GM18867 (cell line): Measurements from ENCODE around the gene DNAJC5G.

Source experiments
- ATAC-seq: cut with Tn5 transposase; IDR thresholded peaks from one replicate; pipeline ENCODE4 v1.9.1; 2021; ENCODE audit warnings: mild to moderate bottlenecking, moderate library complexity; ENCODE audit not compliant: unreplicated experiment

DNAJC5G gene, protein sequence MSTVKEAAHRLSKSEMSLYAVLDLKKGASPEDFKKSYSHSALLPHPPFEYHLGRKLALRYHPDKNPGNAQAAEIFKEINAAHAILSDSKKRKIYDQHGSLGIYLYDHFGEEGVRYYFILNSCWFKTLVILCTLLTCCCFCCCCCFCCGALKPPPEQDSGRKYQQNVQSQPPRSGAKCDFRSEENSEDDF

DNA sequence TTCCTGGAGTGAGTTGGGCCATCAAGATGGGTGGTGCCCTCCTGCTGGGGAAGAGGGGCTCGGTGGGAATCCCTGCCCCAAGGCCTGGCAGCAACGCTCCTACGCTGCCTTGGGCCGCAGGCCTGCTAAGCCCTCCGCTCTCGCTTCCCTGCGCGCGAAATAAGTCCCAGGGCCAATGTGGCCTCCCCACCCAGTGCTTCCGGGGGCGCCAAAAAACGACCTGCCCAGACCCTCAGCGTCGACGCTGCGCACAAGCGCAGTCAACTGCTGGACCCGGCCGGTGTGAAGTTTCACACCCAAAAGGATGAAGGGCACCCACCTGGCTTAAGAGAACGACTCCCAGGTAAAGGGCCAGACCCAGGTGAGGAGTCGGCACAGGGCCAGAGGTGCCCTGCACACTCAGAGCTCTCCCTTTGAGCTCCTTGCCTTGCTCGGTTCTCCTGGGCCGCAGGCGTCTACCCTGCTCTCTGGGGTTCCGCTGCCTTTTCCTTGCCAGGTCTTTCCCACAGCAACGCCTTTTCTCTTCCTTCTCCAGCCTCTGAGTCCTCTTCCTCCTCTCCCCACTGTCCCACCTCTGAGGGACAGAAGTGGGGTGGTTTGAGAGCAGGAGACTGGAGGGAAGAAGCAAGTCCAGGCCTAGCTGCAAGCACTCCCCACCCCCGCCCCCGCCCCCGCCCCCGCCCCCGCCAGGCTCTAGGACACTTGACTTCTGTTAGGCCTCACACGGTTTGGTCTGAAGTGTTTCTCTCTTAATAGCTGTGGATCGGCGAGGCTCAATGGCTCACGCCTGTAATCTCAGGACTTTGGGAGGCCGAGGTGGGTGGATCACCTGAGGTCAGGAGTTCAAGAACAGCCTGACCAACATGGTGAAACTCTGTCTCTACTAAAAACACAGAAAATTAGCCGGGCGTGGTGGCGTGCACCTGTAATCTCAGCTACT, at the start of gene DNAJC5G:
Gene DNAJC5G (plus strand): TSS at position 223 of the 940 bp plus-strand sequence. CDS start 1,296 bp downstream, outside the sequence.
- ATAC-seq, result no peak

DNA sequence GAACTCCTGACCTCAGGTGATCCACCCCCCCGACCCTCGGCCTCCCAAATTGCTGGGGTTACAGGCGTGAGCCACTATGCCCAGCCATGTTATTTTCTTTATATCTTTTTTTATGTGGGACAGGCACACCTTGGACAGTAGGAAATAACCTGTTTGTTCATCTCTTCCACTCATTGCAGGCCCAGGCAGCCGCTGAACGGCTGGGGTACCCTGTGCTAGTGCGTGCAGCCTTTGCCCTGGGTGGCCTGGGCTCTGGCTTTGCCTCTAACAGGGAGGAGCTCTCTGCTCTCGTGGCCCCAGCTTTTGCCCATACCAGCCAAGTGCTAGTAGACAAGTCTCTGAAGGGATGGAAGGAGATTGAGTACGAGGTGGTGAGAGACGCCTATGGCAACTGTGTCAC, 49.7 kb upstream of the DNAJC5G start:
- no peak for ATAC-seq

DNA sequence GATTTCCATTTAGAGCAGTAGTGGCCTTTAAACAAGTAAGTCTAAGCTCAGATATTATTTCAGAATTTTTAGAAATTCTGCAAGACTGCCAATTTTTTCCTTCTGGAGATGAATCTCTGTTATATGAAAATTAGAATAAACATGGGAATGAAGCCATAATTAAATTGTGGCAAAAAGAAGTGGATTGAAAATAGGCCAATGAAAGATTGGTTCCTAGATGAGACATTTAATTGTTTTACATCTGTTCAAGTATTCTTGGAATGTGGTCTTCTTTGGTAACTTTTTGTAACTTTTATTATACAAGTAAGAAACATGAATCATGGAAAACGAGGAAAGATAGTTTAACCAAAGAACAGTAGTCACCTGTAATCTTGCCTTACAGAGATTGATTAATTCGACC, 47.7 kb upstream of the DNAJC5G start:
- ATAC-seq, result no peak

DNA sequence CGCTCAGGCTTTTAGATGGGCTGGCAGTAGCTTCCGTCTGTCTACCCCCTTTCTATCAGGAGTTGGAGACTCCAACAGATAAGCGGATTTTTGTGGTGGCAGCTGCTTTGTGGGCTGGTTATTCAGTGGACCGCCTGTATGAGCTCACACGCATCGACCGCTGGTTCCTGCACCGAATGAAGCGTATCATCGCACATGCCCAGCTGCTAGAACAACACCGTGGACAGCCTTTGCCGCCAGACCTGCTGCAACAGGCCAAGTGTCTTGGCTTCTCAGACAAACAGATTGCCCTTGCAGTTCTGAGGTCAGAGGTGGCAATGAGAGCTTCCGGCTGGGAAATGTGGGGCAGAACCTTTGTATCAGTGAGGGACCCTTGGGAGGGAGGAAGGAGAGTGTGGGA, 43.3 kb upstream of the DNAJC5G start:
- no peak for ATAC-seq

DNA sequence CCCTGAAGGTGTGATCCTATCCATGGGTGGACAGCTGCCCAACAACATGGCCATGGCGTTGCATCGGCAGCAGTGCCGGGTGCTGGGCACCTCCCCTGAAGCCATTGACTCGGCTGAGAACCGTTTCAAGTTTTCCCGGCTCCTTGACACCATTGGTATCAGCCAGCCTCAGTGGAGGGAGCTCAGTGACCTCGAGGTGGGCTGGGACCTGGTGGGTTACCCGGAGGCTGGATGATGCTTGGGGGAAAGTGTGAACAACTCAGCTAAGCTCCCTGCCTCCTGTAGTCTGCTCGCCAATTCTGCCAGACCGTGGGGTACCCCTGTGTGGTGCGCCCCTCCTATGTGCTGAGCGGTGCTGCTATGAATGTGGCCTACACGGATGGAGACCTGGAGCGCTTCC, 41.9 kb upstream of the DNAJC5G start:
- ATAC-seq, result no peak

DNA sequence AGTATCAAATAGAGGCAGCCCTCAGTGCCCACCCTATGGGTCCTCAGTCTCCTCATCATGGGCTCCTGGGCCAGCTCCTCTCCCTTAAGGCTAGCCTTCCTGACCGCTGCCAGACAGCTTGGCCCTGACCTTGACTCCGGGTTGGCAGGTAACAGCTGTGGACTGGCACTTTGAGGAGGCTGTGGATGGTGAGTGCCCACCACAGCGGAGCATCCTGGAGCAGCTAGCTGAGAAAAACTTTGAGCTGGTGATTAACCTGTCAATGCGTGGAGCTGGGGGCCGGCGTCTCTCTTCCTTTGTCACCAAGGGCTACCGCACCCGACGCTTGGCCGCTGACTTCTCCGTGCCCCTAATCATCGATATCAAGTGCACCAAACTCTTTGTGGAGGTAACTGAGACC, 39.1 kb upstream of the DNAJC5G start:
- ATAC-seq, result no peak

DNA sequence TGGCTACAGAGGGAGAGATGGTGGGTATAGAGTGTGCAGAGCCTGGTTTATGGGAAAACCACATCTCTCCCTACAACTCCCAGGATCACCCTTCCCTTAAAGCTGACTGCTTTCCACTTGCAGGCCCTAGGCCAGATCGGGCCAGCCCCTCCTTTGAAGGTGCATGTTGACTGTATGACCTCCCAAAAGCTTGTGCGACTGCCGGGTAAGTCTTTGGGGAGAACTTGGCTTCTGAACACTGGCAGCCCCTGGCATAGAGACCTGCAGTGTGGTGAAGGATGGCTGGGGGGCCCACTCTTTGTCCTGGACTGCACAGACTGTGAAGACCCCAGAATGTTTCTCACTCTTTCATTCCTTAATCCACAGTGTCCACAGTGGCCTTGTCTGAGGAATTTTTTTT, 38.6 kb upstream of the DNAJC5G start:
- no peak for ATAC-seq

DNA sequence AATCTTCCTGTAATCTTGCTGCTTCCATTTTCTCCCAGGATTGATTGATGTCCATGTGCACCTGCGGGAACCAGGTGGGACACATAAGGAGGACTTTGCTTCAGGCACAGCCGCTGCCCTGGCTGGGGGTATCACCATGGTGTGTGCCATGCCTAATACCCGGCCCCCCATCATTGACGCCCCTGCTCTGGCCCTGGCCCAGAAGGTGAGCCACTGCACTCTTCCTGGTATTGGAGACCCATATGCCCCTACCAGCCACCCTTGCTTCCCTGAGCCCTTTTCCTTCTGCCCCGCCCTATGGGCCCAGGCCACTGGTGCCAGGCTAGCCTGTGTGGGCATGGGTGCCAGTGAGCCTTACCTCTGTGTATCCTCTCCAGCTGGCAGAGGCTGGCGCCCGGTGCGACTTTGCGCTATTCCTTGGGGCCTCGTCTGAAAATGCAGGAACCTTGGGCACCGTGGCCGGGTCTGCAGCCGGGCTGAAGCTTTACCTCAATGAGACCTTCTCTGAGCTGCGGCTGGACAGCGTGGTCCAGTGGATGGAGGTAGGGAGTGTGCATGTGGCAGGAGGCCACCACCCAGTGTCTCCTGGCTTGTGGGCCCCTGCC, 37.8 kb upstream of the DNAJC5G start:
- no peak for ATAC-seq

DNA sequence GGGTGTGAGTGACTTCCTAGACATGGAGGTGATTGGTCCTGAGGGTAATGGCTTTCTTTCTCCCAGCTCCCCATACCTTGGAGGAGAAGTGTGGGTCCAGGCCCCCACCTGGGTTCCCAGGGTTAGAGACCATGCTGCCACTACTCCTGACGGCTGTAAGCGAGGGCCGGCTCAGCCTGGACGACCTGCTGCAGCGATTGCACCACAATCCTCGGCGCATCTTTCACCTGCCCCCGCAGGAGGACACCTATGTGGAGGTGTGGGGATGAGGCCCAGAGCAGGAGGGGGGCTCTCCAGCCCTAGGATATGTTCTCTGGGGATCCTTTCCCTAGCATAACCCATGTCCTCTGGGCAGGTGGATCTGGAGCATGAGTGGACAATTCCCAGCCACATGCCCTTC, 36.3 kb upstream of the DNAJC5G start:
- no peak for ATAC-seq

DNA sequence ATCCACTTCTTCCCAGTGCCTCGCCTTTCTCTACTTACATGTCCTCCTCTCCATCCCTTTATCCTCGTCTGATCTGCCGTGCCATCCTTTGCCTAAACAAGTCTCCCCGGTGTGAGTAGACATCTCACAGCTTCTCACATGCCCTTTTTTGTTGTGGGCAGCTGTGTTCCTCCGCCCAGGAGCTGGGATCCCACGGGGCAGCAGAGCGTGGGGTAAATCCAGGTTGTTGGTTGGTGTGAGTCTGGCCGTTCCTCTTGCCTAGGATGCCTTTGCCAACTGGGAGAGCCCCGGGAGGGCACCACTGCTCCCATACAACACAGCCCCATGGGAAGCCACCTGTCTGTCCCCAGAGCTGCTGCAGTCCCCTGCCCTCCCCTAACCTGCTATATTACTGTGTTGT, 34.8 kb upstream of the DNAJC5G start:
- ATAC-seq, result no peak

DNA sequence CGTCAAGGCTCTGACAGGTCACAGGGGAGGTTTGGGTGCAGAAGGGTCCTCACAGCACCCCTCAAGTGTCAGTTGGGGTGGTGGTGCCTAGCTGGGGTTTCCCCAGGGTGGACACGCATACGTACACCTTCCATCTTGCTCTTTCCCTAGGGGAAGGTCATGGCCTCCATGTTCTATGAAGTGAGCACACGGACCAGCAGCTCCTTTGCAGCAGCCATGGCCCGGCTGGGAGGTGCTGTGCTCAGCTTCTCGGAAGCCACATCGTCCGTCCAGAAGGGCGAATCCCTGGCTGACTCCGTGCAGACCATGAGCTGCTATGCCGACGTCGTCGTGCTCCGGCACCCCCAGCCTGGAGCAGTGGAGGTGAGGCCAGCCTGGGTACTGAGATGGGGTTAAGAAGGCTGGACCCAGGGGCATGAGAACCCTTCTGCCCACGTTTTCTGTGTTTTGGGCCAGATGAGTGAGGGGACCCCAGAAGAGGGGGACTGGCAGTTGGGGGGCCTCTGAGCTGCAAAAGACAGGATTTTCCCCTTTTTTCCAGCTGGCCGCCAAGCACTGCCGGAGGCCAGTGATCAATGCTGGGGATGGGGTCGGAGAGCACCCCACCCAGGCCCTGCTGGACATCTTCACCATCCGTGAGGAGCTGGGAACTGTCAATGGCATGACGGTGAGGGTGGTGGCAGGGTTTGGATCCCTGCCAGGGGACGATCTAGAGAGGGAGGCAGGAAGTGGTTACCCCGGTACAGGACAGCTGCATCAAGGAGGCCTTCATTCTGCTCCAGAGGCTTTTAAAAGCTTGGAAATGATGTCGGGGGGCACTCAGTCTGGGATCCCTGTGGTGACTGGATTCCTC, 33.2 kb upstream of the DNAJC5G start:
- no peak for ATAC-seq

DNA sequence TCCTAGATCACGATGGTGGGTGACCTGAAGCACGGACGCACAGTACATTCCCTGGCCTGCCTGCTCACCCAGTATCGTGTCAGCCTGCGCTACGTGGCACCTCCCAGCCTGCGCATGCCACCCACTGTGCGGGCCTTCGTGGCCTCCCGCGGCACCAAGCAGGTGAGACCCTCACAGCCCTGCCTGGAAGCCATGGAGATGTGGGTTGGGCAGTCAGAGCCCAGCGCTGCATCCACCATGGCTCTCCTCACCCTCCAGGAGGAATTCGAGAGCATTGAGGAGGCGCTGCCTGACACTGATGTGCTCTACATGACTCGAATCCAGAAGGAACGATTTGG, 32.6 kb upstream of the DNAJC5G start:
- ATAC-seq, result no peak

DNA sequence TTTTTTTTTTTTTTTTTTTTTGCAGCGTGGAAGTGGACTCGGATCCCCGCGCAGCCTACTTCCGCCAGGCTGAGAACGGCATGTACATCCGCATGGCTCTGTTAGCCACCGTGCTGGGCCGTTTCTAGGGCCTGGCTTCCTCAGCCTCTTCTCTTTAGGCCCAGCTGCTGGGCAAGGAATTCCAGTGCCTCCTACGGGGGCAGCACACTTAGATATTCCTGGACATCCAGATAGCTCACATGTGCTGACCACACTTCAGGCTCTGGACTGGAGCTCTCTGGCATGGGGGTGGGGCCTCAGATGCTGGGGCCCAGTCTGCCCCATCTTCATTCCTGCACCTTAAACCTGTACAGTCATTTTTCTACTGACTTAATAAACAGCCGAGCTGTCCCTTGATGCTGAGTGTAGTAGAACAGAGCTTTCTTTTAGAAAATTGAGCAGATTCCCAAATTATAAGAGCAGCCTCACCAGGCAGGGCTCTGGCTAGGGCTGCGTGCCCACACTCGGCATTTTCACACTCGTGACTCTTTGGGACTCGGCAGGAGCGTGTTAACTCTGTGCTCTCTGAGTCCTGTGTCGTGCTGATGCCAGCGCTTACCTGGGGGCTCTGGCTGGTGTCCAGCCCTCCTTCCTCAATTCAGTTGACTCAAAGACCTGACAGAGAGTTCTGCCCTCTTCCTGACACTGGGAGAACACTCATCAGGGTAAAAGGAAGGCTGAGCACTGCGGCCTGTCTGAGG, 31.7 kb upstream of the DNAJC5G start:
- no peak for ATAC-seq

DNA sequence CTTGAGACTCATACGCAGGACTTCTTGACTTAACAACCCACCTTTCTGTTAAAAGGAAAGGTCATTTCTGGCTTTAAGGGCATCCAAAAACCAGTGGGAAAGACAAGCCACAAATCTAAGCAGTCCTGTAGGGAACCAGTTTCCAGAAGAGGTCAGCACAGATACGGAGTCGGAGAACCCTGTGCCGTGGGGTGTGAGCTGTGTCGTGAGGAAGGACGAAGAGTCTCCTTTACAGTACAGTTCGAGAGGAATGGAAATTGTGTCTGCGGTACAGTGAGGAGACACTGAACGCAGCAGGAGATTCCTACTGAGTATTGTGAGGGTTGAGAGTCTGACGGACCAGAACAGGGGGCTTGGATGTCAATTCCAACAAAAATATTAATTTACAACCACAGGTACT, 30.1 kb upstream of the DNAJC5G start:
- no peak for ATAC-seq

DNA sequence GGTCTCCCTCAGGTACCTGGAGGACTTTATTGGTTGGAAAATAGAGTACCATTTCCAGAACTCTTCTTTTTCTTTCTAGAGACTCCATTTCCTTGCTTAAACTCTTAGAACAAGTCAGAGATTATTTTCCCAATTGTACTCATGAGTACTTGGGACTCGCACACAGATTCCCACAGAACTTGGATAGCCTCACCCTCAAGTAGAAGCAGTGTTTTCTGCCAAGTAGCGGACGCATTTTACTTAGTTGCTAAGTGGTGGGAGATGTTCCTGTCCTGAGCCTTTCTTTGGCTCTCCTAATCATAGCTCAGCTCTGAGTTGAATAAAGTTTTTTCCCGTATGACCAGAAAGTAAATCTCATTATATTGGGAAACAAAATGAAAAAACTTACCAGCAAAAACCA, 29.6 kb upstream of the DNAJC5G start:
- ATAC-seq, result no peak

DNA sequence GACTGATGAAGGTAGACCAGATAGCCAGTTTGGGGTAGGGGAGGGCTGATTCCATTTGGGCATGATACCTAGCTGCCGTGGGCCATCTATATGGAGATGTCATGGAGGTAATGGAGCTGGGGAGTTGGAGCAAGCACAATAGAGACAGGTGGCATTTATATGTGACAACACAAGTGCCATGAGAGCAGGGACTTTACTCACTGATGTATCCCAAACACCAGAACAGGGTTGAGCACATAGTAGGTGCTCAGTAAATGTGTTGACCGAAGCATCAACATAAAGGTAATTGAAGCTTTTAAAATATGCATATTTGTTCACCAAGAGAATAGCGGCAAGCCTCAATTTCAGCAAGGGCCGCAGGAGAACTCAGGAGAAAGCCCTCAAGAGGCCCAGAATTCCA, 27.3 kb upstream of the DNAJC5G start:
- ATAC-seq, result no peak

DNA sequence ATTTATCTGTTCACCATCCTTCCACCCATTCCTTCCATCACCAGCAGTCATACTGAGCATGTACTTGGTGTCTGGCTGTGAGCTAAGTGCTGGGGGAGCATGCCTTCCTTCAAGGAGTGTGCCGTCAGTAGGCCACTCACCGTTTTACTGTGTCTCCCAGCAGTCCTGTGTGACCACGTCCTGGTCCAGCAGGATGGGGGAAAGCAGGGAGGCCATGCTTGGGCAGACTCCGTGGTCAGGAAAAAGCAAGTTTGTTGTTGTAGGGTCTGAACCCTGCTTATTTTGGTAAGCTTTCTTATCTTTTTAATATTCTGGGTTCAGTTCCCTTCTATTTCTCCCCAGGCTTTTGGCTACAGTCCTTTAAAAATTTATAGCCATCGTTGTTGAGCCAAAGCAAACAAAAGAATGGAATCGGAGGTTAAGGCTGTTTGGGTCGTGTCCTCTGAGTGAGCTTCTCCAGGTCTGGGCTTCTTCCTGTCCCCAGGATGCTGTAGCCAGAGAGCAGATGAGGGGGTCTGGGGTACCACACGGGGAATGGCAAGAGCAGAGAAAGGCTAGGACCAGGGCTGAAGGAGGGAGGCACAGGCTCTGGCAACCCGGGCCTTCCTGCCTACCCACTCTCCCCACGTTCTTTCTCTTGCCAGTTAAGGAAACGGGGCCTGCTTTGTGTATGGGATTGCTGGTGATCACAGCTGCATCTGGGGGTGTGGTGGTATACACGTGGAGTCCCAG, 25.9 kb upstream of the DNAJC5G start:
- no peak for ATAC-seq

DNA sequence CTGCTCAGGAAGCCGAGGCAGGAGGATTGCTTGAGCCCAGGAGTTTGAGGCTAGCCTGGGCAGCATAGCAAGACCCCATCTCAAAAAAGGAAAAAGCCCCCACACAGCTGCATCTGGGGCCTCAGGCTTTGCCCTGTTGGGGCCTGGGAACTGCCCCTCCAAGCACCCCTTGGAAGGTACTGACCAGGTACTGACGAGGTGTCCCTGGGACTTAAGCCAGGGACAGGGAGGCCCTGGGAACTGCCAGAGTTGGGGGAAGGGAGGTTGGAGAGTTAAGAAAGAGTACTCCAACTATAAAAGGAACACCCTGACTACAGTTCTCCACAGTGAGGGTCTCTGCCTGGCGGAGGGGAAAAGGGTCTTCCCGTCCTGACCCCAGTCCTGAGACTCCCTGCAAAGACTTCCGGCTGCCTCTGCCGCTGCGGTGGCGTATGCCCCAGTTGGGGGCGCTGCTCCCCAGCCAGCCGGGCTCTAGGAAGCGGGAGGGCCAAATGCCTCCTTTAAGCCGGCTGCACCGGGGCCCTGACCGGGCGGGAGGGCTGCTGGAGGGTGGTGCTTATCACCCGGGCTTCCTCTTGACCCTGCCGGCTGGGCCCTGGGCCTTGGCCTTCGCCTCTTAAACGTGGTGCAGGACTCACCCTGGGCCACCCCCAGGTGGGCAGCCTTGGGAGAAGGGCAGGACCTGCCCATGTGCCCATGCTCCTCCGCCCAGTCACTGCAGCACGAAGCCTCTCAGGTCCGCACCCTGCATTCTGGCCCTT, 25.2 kb upstream of the DNAJC5G start:
- no peak for ATAC-seq
